Kidney (tissue), 14 donors: Measurements from ENCODE around the gene TXNDC17. TPM values are rescaled to one million over a fixed set of nuclear protein-coding genes. Genes with fewer than 3 reads are reported as not detected.

Experiments
- DNase-seq, 5 donors: peaks; one replicate each; pipeline ENCODE4 v3.0.0-alpha.2; 2013 to 2020
- FAIRE-seq: peaks from 2 replicates; lab custom pipeline; 2012; peaks lifted over from hg19 to GRCh38; lab: Jason Lieb, UNC
- H3K27ac ChIP-seq, 2 donors: one replicate each; pipeline ENCODE4 v1.7.0; 2013; ENCODE audit warnings: low read depth in 2 of 2, low read length in 2 of 2, inconsistent platforms in 1 of 2
- H3K27me3 ChIP-seq: one replicate; pipeline ENCODE4 v1.7.1; 2013; ENCODE audit warnings: low read length, inconsistent platforms; ENCODE audit not compliant: control insufficient read depth, insufficient read depth
- H3K36me3 ChIP-seq, 3 donors: one replicate each; pipeline versions ENCODE4 v1.7.0 to v1.7.1; 2013; ENCODE audit warnings: low read length in 3 of 3, control low read depth in 1 of 3, inconsistent platforms in 1 of 3; ENCODE audit not compliant: insufficient read depth in 3 of 3, control insufficient read depth in 2 of 3
- H3K4me1 ChIP-seq, 3 donors: one replicate each; pipeline versions ENCODE4 v1.7.0 to v1.7.1; 2013; ENCODE audit warnings: low read length in 3 of 3, inconsistent platforms in 1 of 3, low read depth in 1 of 3; ENCODE audit not compliant: control insufficient read depth in 2 of 3, insufficient read depth in 2 of 3
- H3K4me3 ChIP-seq, 3 donors: one replicate each; pipeline versions ENCODE4 v1.7.0 to v1.8.1; 2013; ENCODE audit warnings: low read length in 3 of 3, control low read depth in 1 of 3, inconsistent platforms in 1 of 3
- H3K9ac ChIP-seq, 3 donors: one replicate each; pipeline versions ENCODE4 v1.7.0 to v1.7.1; 2013; ENCODE audit warnings: low read length in 3 of 3, control low read depth in 1 of 3, inconsistent platforms in 1 of 3
- H3K9me3 ChIP-seq, 3 donors: one replicate each; pipeline versions ENCODE4 v1.7.0 to v1.7.1; 2013; ENCODE audit warnings: low read length in 3 of 3, control low read depth in 1 of 3, inconsistent platforms in 1 of 3; ENCODE audit not compliant: control insufficient read depth in 2 of 3, insufficient read depth in 1 of 3
- CTCF ChIP-seq: IDR thresholded peaks from 3 replicates; pipeline ENCODE4 v1.5.1; 2012; ENCODE audit warnings: mild to moderate bottlenecking, moderate library complexity, borderline replicate concordance; ENCODE audit not compliant: insufficient read depth; ENCODE audit errors: extremely low read depth
- intact Hi-C: fragments of 100-400 bp; cut with DNase I; formaldehyde crosslinking; loops from one replicate; pipeline ENCODE4 v1.11.1; 2022
- polyA plus RNA-seq: library from polyadenylated mRNA; stranded (reverse); fragments of 350-450 nt; fragmentation: Illumina TruSeq; extraction: RNeasy Lipid Tissue Mini Kit (QIAGEN cat#74804); gene quantifications from one replicate; pipeline ENCODE4 v1.2.3, GENCODE V29; 2014; ENCODE audit warnings: low read depth, low replicate concordance; ENCODE audit not compliant: insufficient read depth
- total RNA-seq: library from RNA; stranded (reverse); fragmentation: NEBNext Ultra II Directional; extraction: Animal tissue kit (Norgen Biotek cat#: 25700); gene quantifications from one replicate; pipeline ENCODE4 v1.2.1, GENCODE V29; 2021
- donor health status: control.
- donor health status: control.
- donor health status: control.
- donor health status: control.
- donor health status: control.
- donor health status: DM: yes; HTN: yes; CAD: no.
- donor health status: Normal renal cell carcinoma (clear cell type).

Gene TXNDC17
- total and polyA plus RNA-seq, 2 donors from 2014 or later = 56.7 to 394 TPM

GRCh38 chr17:6603744-6604325 is 37.0 kb upstream of the TXNDC17 start:
- no peak overlapping the region for H3K9ac ChIP-seq
- FAIRE-seq (no peak), DNase-seq (peak in 1 of 5 donors; percentile 44)
- TF ChIP-seq CTCF = no peak
- H3K36me3 ChIP-seq = peaks cover 15 to 32% (median 29%) of the 10 kb centered on the region in 3 donors
- no peak overlapping the region for H3K27ac ChIP-seq
- no peak overlapping the region for H3K4me3 ChIP-seq
- no peaks in the 10 kb centered on the region for H3K9me3 ChIP-seq
- H3K4me1 ChIP-seq = peaks cover 0 to 7% (median 0%) of the 10 kb centered on the region in 3 donors
- intact Hi-C loops = no loop called here
- H3K27me3 ChIP-seq = no peaks in the 10 kb centered on the region

GRCh38 chr17:6605142-6605541 is 35.7 kb upstream of the TXNDC17 start:
- Histone ChIP-seq H3K27ac (no peak overlapping the region), H3K4me1 (no peaks in the 10 kb centered on the region), H3K9me3 (no peaks in the 10 kb centered on the region), H3K27me3 (no peaks in the 10 kb centered on the region), H3K36me3 (peaks cover 15 to 43% (median 39%) of the 10 kb centered on the region in 3 donors), H3K9ac (no peak overlapping the region), H3K4me3 (no peak overlapping the region)
- no peak for TF ChIP-seq CTCF
- intact Hi-C loops = no loop called here
- FAIRE-seq (no peak), DNase-seq (peak in 1 of 5 donors; percentile 11)

- Histone ChIP-seq H3K27me3 (no peaks in the 10 kb centered on the region), H3K4me3 (no peak overlapping the region), H3K4me1 (no peaks in the 10 kb centered on the region), H3K9me3 (no peaks in the 10 kb centered on the region), H3K9ac (no peak overlapping the region), H3K36me3 (peaks cover 15 to 52% (median 40%) of the 10 kb centered on the region in 3 donors), H3K27ac (no peak overlapping the region)
- no peak for FAIRE-seq
- TF ChIP-seq CTCF = no peak
- no peak for DNase-seq
- intact Hi-C loops = no loop called here
Measured at GRCh38 chr17:6608321-6608720, 32.5 kb upstream of the TXNDC17 start.
